ENCODE data around the gene KCNH8. TPM values are rescaled to one million over a fixed set of nuclear protein-coding genes. Genes with fewer than 3 reads are reported as not detected.
"Not testable (repeated sequence)": the region's sequence is repeated elsewhere in the genome, so short reads cannot be mapped to it uniquely, and the experiment has no call there.

KCNH8 gene
- total RNA-seq (2014; rRNA removed; shearing (Covaris generic)) = not detected in 2 replicates

- DNase-seq (ENCODE audit: low spot score) = no peak
Measured at GRCh38 chr3:19147905-19148767, at the start of gene KCNH8. KCNH8 (plus strand) TSS chr3:19148510; CDS start chr3:19148720, 210 bp downstream.

GRCh38 chr3:19102654-19103290 lies 45.5 kb upstream of the KCNH8 start:
- not testable (repeated sequence) for DNase-seq (ENCODE audit: low spot score)

- DNase-seq (ENCODE audit: low spot score) = no peak
Measured at GRCh38 chr3:19103510-19103909, 44.8 kb upstream of the KCNH8 start.

- DNase-seq (ENCODE audit: low spot score) = no peak
Measured at GRCh38 chr3:19104459-19104858, 43.9 kb upstream of the KCNH8 start.

GRCh38 chr3:19105826-19106225 lies 42.5 kb upstream of the KCNH8 start:
- no peak for DNase-seq (ENCODE audit: low spot score)

GRCh38 chr3:19106307-19106706 lies 42.0 kb upstream of the KCNH8 start:
- no peak for DNase-seq (ENCODE audit: low spot score)

GRCh38 chr3:19107719-19108118 lies 40.6 kb upstream of the KCNH8 start:
- no peak for DNase-seq (ENCODE audit: low spot score)

- no peak for DNase-seq (ENCODE audit: low spot score)
Measured at GRCh38 chr3:19110335-19110895, 37.9 kb upstream of the KCNH8 start.

GRCh38 chr3:19114461-19114860 lies 33.8 kb upstream of the KCNH8 start:
- DNase-seq (ENCODE audit: low spot score) = no peak

GRCh38 chr3:19116239-19116638 lies 32.1 kb upstream of the KCNH8 start:
- no peak for DNase-seq (ENCODE audit: low spot score)

- DNase-seq (ENCODE audit: low spot score) = no peak
Measured at GRCh38 chr3:19124752-19125151, 23.6 kb upstream of the KCNH8 start.

- no peak for DNase-seq (ENCODE audit: low spot score)
Measured at GRCh38 chr3:19139863-19140262, 8.4 kb upstream of the KCNH8 start.

GRCh38 chr3:19146685-19147650 lies 1.3 kb upstream of the KCNH8 start:
- peak; percentile 57 for DNase-seq (ENCODE audit: low spot score)

GRCh38 chr3:19148768-19149091 lies 420 bp downstream of the KCNH8 start:
- DNase-seq (ENCODE audit: low spot score) = no peak

GRCh38 chr3:19149368-19149767 lies 1.1 kb downstream of the KCNH8 start:
- DNase-seq (ENCODE audit: low spot score) = peak; percentile 46

- no peak for DNase-seq (ENCODE audit: low spot score)
Measured at GRCh38 chr3:19151171-19151570, 2.9 kb downstream of the KCNH8 start.

- DNase-seq (ENCODE audit: low spot score) = no peak
Measured at GRCh38 chr3:19154693-19155250, 6.5 kb downstream of the KCNH8 start.

GRCh38 chr3:19155375-19155774 lies 7.1 kb downstream of the KCNH8 start:
- DNase-seq (ENCODE audit: low spot score) = no peak

GRCh38 chr3:19159966-19160635 lies 11.8 kb downstream of the KCNH8 start:
- DNase-seq (ENCODE audit: low spot score) = no peak

GRCh38 chr3:19165654-19166053 lies 17.3 kb downstream of the KCNH8 start:
- DNase-seq (ENCODE audit: low spot score) = no peak

- no peak for DNase-seq (ENCODE audit: low spot score)
Measured at GRCh38 chr3:19171794-19172193, 23.5 kb downstream of the KCNH8 start.

Data from A172 (cell line).